ENCODE data around the gene KATNB1. TPM values are rescaled to one million over a fixed set of nuclear protein-coding genes. Genes with fewer than 3 reads are reported as not detected.

Gene KATNB1
- total RNA-seq, 1 experiment from 2014 or later = 60.4 TPM

DNA sequence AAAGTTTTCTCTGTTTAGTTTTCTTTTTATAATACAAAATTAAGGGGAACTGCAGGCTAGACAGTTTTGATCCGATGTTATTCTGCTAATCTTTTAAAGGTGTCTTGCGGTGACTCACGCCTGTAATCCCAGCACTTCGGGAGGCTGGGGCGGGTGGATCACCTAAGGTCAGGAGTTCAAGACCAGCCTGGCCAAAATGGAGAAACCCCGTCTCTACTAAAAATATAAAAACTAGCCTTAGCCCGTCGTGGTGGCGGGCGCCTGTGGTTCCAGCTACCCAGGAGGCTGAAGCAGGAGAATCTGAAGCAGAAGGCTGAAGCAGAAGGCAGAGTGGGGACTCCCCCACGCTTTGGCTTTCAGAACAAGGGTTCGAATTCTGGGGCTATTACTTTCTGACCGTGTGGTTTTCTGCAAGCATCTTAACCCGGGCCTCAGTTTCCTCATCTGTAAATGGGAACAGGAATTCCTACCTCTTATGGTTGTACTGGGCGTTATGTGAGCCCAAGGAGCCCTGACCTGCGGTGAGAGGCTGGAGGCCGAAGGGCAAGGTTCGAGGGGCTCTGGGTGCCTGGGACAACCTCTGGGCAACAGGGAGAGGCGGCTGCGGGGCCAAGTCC is 1.2 kb upstream of the KATNB1 start (continued):
- TF ChIP-seq, protein P1, sequence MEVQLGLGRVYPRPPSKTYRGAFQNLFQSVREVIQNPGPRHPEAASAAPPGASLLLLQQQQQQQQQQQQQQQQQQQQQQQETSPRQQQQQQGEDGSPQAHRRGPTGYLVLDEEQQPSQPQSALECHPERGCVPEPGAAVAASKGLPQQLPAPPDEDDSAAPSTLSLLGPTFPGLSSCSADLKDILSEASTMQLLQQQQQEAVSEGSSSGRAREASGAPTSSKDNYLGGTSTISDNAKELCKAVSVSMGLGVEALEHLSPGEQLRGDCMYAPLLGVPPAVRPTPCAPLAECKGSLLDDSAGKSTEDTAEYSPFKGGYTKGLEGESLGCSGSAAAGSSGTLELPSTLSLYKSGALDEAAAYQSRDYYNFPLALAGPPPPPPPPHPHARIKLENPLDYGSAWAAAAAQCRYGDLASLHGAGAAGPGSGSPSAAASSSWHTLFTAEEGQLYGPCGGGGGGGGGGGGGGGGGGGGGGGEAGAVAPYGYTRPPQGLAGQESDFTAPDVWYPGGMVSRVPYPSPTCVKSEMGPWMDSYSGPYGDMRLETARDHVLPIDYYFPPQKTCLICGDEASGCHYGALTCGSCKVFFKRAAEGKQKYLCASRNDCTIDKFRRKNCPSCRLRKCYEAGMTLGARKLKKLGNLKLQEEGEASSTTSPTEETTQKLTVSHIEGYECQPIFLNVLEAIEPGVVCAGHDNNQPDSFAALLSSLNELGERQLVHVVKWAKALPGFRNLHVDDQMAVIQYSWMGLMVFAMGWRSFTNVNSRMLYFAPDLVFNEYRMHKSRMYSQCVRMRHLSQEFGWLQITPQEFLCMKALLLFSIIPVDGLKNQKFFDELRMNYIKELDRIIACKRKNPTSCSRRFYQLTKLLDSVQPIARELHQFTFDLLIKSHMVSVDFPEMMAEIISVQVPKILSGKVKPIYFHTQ (CRISPR knock-in tag; IDR thresholded peaks at IDR 0.05) = no peak
- TF ChIP-seq ZNF121 (CRISPR knock-in tag; IDR thresholded peaks at IDR 0.05) (no peak), MXD4 (CRISPR knock-in tag; IDR thresholded peaks at IDR 0.05; ENCODE audit: borderline replicate concordance) (no peak), FOXK1 (CRISPR knock-in tag; IDR thresholded peaks at IDR 0.05) (no peak), TP53 (CRISPR knock-in tag; IDR thresholded peaks at IDR 0.05) (no peak), OVOL2 (CRISPR knock-in tag; IDR thresholded peaks at IDR 0.05; ENCODE audit: borderline replicate concordance) (no peak), FOXJ3 (CRISPR knock-in tag; IDR thresholded peaks at IDR 0.05; ENCODE audit: borderline replicate concordance) (no peak)
- TF ChIP-seq, protein P2, sequence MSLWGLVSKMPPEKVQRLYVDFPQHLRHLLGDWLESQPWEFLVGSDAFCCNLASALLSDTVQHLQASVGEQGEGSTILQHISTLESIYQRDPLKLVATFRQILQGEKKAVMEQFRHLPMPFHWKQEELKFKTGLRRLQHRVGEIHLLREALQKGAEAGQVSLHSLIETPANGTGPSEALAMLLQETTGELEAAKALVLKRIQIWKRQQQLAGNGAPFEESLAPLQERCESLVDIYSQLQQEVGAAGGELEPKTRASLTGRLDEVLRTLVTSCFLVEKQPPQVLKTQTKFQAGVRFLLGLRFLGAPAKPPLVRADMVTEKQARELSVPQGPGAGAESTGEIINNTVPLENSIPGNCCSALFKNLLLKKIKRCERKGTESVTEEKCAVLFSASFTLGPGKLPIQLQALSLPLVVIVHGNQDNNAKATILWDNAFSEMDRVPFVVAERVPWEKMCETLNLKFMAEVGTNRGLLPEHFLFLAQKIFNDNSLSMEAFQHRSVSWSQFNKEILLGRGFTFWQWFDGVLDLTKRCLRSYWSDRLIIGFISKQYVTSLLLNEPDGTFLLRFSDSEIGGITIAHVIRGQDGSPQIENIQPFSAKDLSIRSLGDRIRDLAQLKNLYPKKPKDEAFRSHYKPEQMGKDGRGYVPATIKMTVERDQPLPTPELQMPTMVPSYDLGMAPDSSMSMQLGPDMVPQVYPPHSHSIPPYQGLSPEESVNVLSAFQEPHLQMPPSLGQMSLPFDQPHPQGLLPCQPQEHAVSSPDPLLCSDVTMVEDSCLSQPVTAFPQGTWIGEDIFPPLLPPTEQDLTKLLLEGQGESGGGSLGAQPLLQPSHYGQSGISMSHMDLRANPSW (CRISPR knock-in tag; conservative IDR thresholded peaks at IDR 0.05; ENCODE audit: low read depth) = no peak

DNA sequence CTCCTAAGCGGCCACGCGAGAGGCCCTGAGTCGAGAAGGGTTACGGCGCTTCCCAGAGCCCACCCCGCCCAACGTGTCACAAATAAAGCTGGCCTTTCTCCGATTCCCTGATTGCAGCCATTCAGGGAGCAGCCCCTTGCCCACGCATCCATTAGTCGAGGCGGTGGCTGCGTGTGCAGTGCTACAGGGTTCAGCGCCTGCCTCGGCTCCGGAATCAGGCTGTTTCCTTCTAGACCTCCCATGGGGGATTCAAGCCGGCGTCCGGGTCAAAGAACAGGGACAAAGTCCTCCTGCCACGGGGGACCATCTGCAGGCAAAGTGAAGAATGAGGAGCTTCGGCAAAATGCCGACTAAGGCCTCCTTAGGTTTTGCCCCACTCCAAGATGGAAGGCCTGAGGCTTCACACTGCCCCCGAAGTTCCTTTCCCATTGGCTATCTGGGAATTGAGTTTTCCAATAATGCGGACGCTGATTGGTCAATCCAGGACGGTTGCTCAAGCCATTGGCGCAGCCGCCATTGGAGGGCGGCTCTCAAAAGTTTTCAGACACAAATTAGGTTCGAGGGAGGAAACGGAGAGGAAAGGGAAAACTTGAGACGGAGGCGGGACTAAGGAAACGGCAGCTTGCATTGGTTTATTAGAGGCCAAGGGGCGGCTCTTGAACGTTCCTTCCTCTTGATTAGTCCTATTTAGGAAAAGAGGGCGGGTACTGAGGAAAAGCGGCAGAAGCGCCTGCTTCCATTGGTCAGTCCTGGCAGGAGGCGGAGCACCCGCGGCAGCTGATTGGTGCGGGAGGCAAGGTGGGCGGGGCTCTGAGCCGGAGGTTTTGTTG is 430 bp upstream of the KATNB1 start:
- Mint-ChIP-seq H3K27me3 (ENCODE audit: low read depth) (peaks cover 3% of the 10 kb centered on the region; the same call in 1 of the 2 replicates), H3K9me3 (no peaks in the 10 kb centered on the region; the same call in 1 of the 2 replicates), H3K4me3 (peak overlapping the region; percentile 98), H3K27ac (peak overlapping the region; percentile 99), H3K36me3 (no peaks in the 10 kb centered on the region), H3K4me1 (peaks cover 16% of the 10 kb centered on the region)
- DNase-seq (ENCODE audit: low spot score) (peak; percentile 100), ATAC-seq (peak; percentile 92)
- ChIA-PET POLR2A (interaction anchor here (0.7 to 1.9 kb wide), 5 partner anchors 41 to 657 kb away, joined by 3 to 5 read pairs (median 3); partner anchors contain the start of gene GINS3), CTCF (interaction anchor here (0.8 to 3.0 kb wide), 16 partner anchors 10 to 387 kb away, joined by 3 to 19 read pairs (median 6); partner anchors contain the start of genes ADGRG3 and USB1)
- TF ChIP-seq, protein P3, sequence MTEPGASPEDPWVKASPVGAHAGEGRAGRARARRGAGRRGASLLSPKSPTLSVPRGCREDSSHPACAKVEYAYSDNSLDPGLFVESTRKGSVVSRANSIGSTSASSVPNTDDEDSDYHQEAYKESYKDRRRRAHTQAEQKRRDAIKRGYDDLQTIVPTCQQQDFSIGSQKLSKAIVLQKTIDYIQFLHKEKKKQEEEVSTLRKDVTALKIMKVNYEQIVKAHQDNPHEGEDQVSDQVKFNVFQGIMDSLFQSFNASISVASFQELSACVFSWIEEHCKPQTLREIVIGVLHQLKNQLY (CRISPR knock-in tag; IDR thresholded peaks at IDR 0.05) = no peak
- 0 out of 2 replicates have a peak, but pooled peaks have one; percentile 41 for TF ChIP-seq CREM (CRISPR knock-in tag; IDR thresholded peaks at IDR 0.05)
- peak; percentile 39; the same call in 1 of the 2 replicates for TF ChIP-seq GABPB1 (CRISPR knock-in tag; IDR thresholded peaks at IDR 0.05)
- peak; percentile 93 for TF ChIP-seq SP1 (CRISPR knock-in tag; conservative IDR thresholded peaks at IDR 0.05)
- TF ChIP-seq NFYB (CRISPR knock-in tag; conservative IDR thresholded peaks at IDR 0.05; ENCODE audit: low read depth) = peak; percentile 94
- TF ChIP-seq, protein P4, sequence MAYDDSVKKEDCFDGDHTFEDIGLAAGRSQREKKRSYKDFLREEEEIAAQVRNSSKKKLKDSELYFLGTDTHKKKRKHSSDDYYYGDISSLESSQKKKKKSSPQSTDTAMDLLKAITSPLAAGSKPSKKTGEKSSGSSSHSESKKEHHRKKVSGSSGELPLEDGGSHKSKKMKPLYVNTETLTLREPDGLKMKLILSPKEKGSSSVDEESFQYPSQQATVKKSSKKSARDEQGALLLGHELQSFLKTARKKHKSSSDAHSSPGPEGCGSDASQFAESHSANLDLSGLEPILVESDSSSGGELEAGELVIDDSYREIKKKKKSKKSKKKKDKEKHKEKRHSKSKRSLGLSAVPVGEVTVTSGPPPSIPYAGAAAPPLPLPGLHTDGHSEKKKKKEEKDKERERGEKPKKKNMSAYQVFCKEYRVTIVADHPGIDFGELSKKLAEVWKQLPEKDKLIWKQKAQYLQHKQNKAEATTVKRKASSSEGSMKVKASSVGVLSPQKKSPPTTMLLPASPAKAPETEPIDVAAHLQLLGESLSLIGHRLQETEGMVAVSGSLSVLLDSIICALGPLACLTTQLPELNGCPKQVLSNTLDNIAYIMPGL (CRISPR knock-in tag; IDR thresholded peaks at IDR 0.05) = peak; percentile 58; the same call in 1 of the 2 replicates
- TF ChIP-seq TP53 (CRISPR knock-in tag; IDR thresholded peaks at IDR 0.05) = no peak
- TF ChIP-seq OVOL2 (CRISPR knock-in tag; IDR thresholded peaks at IDR 0.05; ENCODE audit: borderline replicate concordance) = no peak
- 0 out of 2 replicates have a peak, but pooled peaks have one; percentile 71 for TF ChIP-seq MYBL2 (CRISPR knock-in tag; IDR thresholded peaks at IDR 0.05)
- TF ChIP-seq, protein P5, sequence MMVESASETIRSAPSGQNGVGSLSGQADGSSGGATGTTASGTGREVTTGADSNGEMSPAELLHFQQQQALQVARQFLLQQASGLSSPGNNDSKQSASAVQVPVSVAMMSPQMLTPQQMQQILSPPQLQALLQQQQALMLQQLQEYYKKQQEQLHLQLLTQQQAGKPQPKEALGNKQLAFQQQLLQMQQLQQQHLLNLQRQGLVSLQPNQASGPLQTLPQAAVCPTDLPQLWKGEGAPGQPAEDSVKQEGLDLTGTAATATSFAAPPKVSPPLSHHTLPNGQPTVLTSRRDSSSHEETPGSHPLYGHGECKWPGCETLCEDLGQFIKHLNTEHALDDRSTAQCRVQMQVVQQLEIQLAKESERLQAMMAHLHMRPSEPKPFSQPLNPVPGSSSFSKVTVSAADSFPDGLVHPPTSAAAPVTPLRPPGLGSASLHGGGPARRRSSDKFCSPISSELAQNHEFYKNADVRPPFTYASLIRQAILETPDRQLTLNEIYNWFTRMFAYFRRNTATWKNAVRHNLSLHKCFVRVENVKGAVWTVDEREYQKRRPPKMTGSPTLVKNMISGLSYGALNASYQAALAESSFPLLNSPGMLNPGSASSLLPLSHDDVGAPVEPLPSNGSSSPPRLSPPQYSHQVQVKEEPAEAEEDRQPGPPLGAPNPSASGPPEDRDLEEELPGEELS (CRISPR knock-in tag; IDR thresholded peaks at IDR 0.05) = peak; percentile 46; the same call in 1 of the 2 replicates
- TF ChIP-seq, protein P6, sequence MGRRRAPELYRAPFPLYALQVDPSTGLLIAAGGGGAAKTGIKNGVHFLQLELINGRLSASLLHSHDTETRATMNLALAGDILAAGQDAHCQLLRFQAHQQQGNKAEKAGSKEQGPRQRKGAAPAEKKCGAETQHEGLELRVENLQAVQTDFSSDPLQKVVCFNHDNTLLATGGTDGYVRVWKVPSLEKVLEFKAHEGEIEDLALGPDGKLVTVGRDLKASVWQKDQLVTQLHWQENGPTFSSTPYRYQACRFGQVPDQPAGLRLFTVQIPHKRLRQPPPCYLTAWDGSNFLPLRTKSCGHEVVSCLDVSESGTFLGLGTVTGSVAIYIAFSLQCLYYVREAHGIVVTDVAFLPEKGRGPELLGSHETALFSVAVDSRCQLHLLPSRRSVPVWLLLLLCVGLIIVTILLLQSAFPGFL (CRISPR knock-in tag; IDR thresholded peaks at IDR 0.05; ENCODE audit: borderline replicate concordance) = no peak
